ENCODE results near the gene PAOX.
A peak's percentile ranks its signal among the peaks of the same experiment; 100 is the strongest.

Gene PAOX

DNA sequence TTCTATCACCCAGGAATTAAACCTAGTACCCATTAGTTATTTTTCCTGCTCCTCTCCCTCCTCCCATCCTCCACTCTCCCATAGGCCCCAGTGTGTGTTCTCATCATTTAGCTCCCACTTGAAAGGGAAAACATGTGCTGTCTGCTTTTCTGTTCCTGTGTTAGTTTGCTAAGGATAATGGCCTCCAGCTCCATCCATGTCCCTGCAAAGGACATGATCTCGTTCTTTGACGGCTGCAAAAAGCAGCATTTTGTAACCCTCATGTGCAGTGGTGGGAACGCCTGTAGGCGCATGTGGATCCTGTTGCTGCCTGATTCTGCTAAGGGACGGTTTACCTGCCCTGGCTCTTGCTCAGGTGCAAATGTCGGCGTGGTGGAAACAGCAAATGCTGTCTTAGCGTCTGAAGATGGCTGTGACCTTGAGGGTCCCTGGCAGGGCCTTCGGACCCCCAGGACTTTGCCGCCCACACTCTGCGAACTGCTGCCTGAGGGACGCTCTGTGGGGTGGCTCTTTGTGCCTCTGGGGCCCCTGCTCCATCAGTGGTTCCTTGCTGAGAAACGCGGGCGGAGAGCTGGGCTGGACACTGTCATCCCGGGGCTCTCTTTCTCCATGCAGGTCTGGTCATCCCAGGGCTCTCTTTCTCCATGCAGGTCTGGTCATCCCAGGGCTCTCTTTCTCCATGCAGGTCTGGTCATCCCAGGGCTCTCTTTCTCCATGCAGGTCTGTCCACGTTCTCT lies 9.3 kb downstream of the PAOX start:
- DNase-seq = no peak

DNA sequence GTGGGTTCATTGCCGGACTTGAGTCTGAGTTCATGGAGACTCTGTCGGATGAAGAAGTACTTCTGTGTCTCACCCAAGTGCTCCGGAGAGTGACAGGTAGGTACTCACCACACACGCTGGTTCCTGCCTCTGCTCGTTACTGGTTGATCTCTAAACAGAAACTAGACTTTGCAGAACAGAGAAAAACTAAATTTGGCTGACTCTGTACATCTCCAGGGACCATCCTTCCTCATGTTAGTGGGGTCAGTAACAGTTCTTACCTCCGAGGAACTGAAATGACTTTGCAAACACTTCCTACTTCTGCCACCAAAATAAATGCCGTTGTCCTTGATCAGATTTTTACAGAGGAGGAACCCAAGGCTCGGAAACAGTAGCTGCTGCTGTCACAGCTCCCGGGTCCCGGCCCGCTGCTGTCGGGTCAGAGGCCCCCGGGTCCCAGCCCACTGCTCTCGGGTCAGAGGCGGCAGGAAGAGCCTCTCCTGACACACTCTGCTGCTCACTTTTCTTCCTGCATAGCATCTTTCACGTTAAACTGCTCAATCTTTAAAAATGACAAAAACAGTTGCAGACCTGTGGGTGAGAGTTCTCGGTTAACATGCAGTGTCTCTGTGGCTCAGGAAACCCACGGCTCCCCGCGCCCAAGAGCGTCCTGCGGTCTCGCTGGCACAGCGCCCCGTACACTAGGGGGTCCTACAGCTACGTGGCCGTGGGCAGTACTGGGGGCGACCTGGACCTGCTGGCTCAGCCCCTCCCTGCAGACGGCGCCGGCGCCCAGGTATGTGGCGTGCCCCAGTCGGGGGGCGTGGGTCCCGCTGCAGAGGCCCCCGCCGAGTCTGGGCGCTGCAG lies 10.1 kb downstream of the PAOX start:
- no peak for DNase-seq

DNA sequence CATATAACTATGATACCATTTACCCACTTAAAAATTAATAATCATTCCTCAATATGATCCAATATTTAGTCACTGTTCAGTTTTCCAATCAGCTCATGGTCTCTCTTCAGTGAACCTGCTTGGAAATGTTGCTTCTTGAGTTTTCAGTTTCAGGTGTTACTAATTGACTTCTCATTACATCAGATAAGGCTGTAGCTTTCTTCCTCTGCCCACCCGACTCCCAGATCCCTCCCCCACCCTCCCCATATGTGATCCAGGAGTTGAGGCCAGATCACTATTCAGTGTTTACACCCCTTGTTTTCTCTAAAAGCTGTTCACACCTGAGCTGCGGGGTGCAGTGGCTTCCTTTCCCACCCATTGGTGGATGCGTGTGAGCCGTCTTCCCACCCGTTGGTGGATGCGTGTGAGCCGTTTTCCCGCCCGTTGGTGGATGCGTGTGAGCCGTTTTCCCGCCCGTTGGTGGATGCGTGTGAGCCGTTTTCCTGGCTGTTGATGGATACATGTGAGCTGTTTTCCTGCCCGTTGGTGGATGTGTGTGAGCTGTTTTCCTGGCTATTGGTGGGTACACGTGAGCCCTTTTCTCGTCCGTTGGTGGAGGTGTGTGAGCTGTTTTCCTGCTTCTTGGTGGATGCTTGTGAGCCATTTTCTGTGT lies 11.7 kb downstream of the PAOX start:
- DNase-seq = no peak

DNA sequence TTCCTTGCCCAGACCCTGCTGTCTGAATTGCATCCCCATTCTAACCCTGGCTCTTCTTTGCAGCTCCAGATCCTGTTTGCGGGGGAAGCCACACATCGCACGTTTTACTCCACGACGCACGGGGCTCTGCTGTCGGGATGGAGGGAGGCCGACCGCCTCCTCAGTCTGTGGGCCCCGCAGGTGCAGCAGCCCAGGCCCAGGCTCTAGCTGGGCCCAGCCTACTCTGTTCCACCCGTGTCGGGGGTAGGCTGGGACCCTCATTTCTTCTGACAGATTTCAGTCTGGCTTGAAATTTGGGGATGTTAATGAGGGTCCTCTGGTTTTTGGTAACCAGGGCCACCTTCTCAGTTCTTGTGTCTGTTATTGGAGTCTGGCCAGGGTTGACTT lies 12.2 kb downstream of the PAOX start:
- DNase-seq = no peak

DNA sequence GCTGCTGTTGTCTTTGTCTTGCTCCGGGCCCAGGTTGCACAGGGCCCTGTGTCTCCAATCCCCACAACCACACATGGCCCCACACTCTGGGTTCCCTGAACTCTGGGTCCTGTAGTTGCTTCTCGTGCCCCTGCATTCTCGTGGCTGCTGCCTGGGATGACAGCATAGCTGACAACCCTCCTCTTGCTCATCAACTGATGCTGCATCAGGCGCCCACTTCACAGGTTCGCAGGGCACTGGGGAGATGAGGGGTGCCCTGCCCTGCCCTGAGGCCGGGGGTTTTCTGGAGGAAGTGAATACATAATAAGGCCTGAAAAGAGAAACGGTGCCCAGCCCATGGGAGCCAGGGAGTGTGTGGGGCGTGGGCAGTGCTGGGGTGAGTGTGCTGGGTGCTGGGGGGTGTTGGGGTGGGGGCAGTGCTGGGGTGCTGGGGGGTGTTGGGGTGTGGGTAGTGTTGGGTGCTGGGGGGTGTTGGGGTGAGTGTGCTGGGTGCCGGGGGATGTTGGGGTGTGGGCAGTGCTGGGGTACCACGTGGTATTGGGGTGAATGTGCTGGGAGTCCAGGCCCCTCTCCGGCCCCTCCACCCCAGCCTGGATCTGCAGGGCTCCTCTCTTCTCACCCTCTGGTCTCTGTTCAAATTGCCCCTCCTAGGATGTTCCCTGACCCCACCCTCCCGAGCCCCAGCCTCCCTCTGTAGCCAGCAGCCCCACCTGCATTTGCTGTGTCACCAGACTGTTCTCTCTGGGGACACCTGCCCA lies 12.9 kb downstream of the PAOX start:
- no peak for DNase-seq

DNA sequence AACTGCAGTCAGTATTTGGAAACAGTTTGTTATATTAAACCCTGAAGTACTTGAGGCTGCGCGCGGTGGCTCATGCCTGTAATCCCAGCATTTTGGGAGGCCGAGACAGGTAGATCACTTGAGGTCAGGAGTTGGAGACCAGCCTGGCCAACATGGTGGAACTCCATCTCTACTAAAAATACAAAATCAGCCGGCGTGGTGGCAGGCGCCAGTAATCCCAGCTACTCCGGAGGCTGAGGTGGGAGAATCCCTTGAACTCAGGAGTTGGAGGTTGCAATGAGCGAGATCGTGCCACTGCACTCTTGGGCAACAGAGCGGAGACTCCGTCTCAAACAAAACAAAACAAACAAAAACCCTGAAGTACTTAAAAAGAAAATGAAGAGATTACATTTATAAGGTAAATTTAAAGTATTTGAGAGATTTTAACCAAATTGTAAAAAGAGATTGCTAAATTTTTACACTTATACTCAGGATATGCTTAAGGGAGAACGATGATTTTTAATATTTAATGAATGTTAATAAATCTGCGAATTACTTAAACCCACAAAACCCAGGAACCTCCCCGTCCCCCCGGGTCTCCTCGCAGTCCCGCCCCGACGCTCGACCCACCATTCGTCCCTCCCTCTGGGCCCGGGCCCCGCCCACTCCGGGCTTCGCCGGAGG lies 14.5 kb downstream of the PAOX start:
- no peak for DNase-seq

DNA sequence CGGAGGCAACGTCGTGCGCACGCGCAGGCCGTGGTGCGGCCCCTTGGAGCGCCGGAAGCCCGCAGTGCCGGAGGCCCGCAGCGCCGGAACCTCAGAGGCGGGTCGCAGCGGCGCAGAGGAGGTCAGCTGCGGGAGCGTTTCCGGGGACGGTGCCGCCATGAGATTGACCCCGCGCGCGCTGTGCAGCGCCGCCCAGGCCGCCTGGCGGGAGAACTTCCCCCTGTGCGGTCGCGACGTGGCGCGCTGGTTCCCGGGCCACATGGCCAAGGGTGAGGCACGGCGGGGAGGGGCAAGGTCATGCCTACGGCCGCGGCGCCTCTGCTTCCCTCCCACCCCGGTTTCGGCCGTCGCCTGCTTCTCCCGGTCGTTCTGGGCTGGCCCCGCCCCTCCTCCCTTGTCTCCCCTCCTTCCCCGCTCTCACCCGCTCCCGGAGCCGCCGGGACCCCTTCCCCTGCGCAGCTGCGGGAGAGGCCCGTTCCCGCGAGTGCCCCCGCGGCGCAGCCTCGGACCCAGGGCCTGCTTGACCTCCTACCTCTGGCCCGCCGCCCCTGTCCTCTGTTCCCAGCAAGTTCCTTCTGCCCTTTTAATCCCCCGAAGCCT lies 15.1 kb downstream of the PAOX start, which contains the start of gene MTG1:
MTG1 (plus strand) TSS at position 94 of the 600 bp plus-strand sequence; CDS start at position 158, 64 bp downstream.
- DNase-seq = peak; percentile 57

DNA sequence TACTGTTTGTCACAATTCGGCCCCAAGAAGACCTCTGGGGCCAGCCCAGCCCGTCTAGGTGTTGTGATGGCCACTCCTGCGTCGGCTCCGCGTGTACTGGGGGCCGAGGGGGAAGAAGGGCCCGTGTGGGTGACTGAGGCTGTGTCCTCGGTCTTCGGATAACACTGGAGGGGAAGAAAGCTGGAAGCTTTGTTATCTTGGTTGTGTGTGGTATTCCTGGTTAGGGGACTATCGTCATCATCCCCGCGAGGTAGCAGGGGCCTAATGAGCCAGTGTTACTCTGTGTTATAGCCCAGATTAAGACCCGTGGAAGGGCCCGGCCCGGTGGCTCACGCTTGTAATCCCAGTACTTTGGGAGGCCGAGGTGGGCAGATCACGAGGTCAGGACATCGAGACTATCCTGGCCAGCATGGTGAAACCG lies 15.7 kb downstream of the PAOX start:
- DNase-seq = no peak

DNA sequence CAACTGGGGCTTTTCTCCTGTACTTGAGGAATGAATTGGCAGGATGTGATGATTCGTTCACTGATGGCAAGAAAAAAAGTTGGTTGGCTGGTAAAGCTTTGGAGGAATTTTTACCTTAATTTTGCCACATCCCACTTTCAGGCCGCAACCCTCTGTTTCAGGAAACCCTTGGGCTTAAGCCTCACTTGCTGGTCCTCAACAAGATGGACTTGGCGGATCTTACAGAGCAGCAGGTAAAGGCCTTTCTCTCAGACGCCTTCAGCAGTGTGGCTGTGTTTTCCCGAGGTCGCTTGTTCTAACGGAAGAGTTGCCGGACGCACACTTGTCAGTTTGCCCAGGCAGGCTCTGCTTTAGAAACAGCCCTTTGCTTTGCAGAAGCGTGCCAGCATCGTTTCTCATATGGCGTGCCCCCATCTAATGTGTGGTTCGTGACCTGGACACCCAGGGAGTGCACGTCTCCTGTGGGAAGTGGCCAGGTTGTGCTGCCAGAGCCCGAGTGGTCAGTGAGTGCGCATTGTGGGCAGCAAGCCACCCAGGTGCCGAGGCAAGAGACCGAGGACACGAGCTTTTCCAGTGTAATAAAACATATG lies 17.1 kb downstream of the PAOX start:
- DNase-seq = no peak

DNA sequence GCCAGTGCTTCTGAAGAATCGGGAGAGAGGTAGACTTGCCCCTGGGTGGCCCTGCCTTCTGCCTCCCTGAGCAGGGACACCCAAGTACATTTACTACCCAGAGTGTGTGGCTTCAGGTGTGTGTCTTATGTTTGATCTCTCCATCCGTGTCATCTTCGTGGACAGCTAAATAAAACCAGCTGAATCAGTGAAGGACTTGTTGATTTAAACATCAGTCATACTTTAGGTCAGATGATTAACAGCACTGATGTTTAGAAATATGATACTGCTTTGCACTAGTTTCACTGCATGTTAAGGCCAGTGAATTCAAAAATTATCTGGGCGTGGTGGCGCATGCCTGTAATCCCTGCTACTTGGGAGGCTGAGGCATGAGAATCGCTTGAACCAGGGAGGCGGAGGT lies 18.9 kb downstream of the PAOX start:
- no peak for DNase-seq

DNA sequence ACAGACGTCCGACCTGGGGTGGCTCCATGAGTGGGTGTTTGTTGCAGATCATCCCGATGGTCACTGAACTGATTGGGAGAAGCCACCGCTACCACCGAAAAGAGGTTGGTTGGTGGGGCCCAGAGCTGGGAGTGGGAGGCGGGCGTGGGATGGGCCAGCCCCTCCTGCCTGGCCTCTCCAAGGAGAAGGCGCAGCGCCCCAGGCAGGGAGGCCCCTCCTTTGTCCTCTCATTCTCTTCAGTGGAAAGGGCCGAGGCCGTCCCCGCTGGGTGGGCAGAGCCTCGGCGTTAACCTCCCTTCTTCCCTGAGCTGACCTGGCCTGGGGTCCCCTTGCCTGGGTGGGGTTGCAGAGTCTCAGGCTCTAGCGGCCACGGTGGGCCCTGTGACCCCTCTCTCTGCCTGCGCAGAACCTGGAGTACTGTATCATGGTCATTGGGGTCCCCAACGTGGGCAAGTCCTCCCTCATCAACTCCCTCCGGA lies 20.1 kb downstream of the PAOX start:
- no peak for DNase-seq

DNA sequence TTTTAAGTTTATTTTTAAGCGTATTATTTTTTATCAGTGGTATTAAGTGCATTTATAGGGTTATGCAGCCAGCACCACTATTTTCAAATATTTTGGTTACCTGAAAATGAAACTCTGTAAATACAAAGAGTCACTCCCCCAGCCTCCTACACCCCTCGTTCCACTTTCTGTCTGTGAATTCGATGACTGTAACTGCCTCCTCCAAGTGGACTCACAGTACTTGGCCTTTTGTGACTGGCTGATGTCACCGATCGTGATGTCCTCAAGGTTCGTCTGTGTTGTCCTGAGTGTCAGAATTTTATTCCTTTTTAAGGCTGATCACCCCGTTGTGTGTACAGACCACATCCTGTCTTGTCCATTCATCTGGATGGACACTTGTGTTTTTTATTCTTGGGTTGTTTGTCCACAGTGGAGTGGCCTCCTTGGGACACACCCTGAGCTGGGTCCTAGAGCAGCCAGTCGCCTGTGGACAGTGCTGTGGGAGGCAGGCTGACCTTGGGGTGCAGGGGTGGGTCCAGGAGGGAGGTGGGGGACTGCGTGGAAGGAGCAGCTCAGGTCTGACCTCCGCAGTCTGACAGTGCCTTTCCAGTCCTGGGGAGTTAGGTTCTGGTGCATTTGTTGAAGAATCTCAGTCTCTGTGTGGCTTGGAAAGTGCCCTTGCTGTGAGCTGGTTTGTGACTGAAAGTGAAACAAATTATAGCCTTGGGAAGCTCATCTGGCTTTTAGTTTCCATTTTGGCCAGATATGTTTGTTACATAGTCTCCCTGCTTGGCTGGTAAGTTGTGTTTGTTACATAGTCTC lies 21.8 kb downstream of the PAOX start:
- DNase-seq = no peak

DNA sequence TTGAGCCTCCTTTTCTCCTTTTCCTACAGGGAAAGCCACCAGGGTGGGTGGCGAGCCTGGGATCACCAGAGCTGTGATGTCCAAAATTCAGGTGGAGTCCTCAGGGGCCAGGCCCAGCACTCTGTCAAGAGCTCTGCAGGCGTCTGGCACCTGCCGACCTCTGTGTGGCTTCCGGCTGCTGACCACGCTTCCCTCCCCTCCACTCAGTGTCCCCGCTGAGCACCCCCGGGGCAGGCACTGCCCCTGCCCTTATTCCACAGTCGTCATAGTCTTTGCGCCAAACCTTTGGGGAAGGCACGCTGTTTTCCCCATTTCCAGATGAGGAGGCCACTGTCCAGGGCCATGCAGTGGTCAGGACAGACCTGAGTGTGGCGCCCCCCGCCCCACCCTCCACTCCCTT lies 22.4 kb downstream of the PAOX start:
- no peak for DNase-seq

DNA sequence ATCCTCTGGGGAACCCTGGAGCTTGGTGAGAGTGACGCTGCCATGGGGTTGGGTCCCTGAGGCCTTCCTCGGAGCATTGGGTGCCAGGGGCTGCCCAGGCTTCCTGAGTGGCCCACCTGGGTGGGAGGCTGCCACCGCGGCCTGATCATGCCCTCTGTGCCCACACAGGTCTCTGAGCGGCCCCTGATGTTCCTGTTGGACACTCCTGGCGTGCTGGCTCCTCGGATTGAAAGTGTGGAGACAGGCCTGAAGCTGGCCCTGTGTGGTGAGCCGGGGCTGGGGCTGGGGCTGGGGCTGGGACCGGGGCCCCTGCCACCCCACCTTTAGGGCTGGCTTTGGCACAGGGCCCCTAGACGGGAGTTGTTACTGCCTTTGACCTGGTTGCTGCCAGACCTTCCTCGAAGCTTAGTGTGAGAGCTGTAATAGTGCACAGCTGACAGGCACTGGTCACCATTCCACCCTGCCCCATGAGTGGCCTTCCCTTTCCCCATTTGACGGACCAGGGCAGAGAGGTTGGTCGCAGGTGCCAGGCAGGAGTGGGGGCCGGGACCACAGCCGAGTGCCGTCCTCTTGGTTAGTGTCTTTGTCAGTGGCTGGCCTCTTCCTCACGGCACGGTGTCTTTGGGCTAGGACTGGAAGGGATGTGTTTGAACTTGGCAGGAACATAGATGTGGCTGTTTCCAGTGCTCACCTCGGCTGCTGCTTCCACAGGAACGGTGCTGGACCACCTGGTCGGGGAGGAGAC lies 23.1 kb downstream of the PAOX start:
- no peak for DNase-seq

DNA sequence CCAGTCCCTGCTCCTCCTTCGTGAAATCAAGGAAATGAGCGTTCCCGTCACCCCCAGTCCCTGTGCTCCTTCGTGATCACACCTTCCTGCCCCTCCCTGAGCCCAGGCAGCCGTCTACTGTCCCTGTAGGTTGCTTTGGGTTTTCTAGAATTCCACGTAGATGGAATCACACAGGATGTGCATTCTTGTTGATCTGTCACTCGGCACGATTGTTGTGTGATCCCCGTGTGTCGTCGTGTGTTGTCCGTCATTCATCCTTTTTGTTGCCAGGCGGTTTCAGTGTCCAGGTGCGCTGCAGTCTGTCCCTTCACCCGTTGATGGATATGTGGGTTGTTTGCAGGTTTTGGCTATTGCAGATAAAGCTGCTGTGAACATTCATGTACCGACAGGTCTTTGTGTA lies 24.3 kb downstream of the PAOX start:
- DNase-seq = no peak

DNA sequence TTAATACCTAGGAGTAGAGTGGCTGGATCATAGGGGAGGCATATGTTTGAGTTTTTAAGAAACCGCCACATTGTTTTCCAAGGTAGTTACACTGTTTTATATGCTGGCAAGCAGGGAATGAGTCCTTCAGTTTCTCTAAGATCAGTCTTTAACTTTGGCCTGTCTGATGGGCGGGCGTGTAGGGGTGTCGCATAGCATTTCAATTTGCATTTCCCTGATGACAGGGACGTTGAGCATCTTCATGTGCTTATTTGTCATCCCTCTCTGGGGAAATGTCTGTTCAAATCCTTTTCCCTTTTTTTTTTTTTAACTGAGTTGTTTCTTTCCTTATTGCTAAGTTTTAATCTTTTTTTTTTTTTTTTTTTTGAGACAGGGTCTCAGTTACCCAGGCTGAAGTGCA lies 24.7 kb downstream of the PAOX start:
- DNase-seq = no peak

DNA sequence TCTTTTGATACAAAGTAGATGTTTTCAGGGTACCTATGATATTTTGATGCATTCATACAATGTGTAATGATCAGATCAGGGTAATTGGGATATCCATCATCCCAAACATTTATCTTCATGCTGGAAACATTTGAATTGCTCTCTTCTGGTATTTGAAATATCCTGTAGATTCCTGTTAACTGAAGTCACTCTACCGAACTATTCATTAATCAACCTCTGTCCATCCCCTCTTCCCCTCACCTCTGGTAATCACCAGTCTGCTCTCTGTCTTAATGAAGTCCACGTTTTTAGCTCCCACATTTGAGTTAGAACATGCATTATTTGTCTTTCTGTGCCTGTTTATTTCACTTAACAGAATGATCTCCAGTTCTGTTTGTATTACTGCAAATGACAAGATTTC lies 26.2 kb downstream of the PAOX start:
- DNase-seq = no peak

DNA sequence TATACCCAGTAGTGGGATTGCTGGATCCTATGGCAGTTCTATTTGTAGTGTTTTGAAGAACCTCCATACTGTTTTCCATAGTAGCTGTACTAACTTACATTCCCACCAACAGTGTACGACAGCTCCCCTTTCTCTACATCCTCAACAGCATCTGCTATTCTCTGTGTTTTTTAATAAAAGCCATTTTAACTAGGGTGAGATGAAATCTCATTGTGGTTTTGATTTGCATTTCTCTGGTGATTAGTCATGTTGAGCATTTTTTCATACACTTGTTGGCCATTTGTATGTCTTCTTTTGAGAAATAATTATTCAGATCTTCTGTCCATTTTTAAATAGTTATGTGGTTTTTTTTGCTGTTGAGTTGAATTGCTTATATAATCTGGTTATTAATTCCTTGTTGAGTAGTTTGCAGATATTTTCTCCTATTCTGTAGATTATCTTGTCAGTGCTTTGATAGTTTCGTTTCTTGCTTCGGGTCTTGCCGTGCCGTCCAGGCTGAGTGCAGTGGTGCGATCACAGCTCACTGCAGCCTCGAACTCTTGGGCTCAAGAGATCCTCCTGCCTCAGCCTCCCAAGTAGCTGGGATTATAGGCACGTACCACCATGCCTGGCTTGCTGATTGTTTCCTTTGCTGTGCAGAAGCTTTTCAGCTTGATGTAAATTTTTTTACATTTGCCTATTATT lies 26.9 kb downstream of the PAOX start:
- no peak for DNase-seq

Data from NCI-H526 treated with DMSO at 0.1 percent for 48 hours (cell line).